GM19239 (cell line): Measurements from ENCODE around the gene SCP2.

Source experiments
- DNase-seq: peaks from one replicate; pipeline ENCODE4 v3.0.0; 2011; ENCODE audit warnings: low spot score; ENCODE audit not compliant: insufficient read length
- FAIRE-seq: peaks from 2 replicates; lab custom pipeline; 2011; peaks lifted over from hg19 to GRCh38; lab: Jason Lieb, UNC

Gene SCP2

DNA sequence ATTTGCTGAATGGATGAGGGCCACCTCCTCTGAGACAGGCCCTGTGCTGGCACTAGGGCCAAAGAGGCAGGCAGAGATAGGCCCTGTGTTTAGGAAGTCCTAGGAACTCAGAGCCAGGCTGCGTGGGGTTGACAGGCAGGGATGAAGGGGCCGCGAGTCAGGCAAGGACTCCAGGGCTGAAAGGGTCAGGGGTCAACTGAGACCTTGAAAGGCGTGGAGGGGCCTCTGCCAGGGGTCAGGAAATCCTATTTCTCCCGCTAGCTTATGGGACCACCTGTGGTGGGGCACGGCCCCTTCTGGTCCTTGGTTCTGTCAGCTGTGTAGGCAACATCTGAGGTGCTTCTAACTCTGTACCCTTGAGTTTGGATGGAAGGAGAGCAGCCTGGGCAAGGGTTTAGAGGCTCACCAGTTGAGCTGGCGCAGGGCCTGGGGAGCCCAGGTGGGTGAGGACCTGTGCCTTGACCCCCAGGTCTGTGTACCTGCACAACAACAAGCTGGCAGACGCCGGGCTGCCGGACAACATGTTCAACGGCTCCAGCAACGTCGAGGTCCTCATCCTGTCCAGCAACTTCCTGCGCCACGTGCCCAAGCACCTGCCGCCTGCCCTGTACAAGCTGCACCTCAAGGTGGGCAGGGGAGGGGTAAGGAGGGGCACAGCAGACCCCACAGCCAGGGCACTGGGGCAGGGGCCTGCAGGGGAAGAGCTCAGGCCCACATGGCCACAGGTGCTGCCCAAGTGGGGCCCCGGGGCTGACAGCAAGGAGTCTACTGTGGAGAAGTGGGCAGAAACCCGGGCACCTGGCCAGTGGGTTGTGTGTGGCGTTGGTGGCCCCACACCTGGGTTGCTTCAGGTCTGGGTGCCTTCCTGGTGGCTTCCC, 149.9 kb downstream of the SCP2 start:
- FAIRE-seq (no peak), DNase-seq (no peak)

GRCh38 chr1:53077599-53077965, 150.5 kb downstream of the SCP2 start:
- FAIRE-seq (no peak), DNase-seq (no peak)

DNA sequence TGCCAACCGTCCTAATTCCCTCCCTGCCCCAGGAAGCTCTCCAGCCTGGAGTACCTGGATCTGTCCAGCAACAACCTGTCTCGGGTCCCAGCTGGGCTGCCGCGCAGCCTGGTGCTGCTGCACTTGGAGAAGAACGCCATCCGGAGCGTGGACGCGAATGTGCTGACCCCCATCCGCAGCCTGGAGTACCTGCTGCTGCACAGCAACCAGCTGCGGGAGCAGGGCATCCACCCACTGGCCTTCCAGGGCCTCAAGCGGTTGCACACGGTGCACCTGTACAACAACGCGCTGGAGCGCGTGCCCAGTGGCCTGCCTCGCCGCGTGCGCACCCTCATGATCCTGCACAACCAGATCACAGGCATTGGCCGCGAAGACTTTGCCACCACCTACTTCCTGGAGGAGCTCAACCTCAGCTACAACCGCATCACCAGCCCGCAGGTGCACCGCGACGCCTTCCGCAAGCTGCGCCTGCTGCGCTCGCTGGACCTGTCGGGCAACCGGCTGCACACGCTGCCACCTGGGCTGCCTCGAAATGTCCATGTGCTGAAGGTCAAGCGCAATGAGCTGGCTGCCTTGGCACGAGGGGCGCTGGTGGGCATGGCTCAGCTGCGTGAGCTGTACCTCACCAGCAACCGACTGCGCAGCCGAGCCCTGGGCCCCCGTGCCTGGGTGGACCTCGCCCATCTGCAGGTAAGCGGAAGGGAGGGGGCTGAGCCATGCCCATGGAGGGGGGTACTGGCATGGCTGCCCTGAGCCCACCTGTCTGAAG, 151.4 kb downstream of the SCP2 start:
- FAIRE-seq, result no peak

DNA sequence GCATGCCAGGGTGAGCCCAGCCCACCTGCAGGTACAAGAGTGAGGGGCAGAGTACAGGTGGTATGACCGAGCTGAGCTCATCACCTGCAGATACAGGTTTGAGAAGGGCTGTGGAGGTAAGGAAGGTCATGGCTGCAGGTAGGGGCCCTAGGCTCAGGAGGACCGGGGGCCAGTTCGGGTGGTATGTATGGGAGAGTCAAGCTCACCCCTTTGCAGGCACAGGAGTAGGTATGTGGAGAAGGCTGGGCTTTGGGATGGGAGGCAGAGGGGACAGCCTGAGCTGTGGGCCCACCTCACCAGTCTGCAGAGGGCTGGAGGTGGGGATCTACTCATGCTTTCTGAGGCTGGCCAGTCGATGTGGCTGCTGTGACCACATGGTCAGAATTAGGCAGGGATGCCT, 152.2 kb downstream of the SCP2 start:
- FAIRE-seq (no peak), DNase-seq (no peak)

More for the DNA sequence above, 151.4 kb downstream of the SCP2 start:
- DNase-seq, result no peak

- DNase-seq (no peak), FAIRE-seq (no peak)
Observed at GRCh38 chr1:53080041-53080440, 153.0 kb downstream of the SCP2 start.

- no peak for DNase-seq
- FAIRE-seq, result no peak
Observed at GRCh38 chr1:53080769-53081168, 153.7 kb downstream of the SCP2 start.

DNA sequence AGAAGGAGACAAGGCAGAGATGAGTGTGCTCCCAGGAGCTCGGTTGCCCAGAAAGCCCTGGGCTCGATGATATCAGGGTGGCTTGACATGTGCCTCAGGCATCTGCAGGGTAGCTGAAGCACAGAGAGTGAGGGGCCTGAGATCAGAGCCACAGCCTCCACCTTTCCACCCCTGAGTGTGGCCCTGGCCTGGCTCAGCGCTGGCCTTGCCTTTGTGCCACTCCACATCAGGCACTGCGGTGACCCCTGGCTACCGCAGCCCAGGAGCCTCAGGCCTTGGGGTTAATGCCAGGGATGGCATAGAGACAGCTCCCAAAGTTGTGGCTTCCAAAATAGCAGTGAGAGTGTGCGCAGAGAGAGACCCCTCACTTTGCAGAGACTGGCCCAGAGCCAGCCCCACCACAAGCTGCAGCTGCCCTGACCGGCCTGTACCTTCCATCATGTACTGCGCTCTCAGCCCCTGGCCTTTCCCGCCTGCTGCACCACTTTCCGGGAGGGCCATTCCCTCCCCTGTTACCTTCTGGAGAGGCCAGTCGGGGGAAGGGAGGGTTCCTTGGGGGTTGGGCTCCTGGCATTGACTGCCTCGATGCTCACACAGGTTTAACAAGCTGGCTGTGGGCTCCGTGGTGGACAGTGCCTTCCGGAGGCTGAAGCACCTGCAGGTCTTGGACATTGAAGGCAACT, 154.4 kb downstream of the SCP2 start:
- no peak for DNase-seq
- no peak for FAIRE-seq

GRCh38 chr1:53082826-53083455, 155.9 kb downstream of the SCP2 start:
- DNase-seq (no peak), FAIRE-seq (no peak)

DNA sequence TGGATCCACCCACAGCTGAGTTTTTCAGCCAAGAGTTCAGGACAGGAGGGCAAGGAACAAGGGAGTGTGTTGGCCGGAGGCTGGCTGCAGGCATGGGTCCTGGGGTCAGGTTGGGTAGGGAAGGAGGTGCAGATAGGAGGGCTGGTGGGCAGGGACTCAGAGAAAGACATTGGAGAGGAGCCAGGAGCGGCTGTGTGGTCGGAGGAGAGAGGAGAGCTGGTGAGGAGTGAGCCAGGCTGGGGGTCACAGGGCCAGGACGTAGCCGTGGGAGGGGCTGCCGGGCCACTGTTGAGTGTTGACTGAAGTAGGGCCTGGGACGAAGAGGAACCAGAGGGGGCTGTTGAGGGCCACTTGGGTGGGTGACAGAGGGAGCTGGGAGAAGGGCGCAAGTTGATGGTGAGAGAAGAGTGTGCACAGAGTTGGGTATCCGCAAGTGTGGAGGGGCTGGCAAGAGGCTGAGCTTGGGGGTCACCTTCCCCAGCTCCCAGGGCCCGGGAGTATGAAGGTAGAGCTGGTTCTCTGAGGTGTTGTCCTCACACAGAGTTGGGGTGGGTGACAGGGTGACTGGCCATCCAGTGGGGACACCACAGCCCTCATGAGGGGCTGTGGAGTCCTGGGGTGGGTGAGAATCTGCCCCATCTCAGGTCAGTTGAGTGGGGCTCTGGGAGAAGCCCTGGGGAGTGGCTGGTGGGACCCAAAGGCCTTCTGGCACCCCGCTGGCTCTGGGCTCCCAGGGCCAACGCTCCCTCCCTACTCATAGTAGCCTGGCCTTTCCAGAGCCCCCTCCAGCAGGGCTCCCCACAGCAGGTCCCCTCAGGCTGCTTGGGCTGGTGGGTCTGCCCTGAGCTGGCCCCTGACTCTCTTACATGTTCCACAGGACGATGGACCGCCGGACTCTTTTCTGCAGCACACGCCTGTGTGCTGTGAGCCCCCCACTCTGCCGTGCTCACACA, 156.8 kb downstream of the SCP2 start:
- DNase-seq (no peak), FAIRE-seq (no peak)

DNA sequence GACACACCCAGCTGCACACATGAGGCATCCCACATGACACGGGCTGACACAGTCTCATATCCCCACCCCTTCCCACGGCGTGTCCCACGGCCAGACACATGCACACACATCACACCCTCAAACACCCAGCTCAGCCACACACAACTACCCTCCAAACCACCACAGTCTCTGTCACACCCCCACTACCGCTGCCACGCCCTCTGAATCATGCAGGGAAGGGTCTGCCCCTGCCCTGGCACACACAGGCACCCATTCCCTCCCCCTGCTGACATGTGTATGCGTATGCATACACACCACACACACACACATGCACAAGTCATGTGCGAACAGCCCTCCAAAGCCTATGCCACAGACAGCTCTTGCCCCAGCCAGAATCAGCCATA, 157.5 kb downstream of the SCP2 start:
- FAIRE-seq (no peak), DNase-seq (no peak)

DNA sequence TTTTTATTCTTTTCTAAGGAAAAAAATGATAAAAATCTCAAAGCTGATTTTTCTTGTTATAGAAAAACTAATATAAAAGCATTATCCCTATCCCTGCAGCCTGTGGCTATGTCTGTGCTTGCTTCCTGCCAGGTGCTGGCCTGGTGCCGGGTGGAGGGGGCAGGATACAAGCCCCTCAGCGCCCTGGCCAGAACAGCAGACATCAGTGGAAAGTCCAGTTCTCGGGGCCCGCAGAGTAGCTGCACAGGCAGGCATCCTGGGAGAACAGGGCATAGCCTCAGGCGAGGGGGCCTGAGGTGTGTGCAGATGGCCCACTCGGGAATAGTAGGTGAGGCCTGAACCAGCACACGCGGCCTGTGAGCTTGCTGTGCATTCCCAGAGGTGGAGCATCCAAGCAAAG, 158.3 kb downstream of the SCP2 start:
- DNase-seq, result no peak
- no peak for FAIRE-seq

DNA sequence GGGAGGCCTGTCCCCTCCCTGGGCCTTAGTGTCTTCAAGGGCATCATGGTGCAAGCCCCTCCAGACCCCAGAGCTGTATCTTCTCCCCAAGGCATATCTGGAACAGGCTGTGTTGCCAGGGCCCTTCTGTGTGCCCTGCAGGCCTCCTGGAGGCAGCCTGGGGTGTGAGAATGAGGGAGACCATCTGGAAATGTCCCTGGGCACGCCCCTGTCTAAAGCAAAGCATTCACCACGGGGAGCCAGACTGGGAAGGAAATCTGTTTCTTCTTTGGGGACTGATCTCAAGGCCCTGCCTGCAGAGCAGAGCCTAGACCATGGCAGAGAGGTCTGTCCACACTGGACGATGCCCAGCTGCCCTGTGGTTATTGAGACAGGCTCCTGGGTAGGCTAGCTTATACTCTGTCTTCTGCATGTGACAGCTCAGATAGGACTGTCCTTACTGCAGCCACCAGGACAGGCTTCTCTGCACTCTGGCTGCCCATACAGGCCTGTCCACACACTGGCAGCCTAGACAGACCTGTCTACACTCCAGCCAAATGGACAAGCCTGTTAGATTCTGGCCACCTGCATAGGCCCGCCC, 159.5 kb downstream of the SCP2 start:
- no peak for DNase-seq
- no peak for FAIRE-seq

DNA sequence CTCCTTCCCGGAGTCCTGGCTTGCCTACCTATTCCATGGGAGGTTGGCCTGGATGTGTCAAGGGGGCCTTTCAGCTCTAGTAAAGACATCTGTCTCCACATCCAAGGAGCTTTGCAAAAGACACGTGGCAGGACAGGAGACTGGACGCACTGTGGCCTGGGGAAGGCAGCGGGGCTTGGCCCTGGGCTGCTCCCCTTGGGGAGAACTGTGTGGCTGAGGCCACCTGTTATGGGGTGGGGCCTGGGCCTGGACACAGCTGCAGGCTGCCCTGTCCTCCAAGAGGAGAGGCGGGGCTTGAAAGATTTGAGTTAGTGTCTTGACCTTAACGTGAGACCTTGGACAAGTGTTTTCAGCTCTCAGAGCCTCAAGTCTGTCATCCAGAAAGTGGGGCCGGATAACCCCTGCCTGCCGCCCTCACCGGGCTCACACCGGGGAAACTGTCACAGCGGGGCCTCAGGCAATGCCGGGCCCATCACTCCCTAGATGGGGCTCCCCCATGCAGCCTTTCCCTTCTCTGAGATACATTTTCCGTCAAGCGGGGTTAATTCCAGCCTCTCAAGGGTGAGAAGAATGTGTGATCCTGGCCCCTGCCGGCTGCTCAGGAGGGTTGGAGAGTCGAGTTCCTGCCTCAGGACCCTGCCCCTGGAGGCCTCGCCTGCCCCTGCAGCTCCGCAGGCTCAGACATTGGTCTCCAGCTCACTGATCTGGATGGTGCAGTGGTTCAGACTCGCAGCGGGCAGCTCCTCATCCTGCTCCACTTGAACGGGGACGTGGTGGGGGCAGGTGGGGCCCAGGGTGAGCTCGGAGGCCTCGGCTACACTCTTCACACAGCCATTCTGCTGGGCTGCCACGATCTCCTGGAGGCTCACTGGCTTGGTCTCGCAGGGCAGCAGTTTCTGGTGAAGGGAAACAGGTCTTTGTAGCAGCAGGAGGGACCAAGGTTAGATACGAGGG, 160.5 kb downstream of the SCP2 start:
- FAIRE-seq, result no peak
- no peak for DNase-seq

DNA sequence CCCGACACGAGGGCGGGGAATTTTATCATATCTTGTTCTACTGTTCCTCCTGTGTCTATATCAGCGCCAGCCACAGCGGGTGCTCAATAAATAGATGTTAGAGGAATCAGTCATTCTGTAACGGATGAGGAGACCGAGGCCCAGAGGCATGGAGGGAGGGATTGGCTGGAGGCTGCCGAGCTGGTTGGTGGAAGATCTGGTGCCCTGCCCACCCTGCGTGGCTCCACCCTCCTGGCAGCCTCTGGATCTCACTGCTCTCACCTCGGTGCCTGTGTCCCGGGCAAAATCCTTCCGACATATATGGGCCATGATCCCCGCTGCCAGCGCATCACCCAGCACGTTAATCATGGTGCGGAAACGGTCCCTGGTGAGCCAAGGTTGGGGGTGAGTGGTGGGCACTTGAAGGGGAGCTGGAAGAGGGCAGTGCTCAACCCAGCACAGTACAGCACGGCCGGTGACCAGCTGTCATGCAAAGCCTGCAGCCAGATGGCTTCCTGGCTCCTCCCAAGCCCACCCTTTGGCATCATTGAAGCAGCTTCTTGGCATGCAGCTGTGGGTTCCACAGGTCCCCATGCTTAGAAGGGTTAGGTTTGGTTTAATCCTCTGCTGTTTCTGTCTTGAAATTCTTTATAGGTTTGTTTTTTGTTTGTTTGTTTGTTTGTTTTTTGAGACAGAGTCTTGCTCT, 161.7 kb downstream of the SCP2 start:
- no peak for DNase-seq
- no peak for FAIRE-seq

- DNase-seq (no peak), FAIRE-seq (no peak)
Observed at GRCh38 chr1:53089478-53090226, 162.6 kb downstream of the SCP2 start.

DNA sequence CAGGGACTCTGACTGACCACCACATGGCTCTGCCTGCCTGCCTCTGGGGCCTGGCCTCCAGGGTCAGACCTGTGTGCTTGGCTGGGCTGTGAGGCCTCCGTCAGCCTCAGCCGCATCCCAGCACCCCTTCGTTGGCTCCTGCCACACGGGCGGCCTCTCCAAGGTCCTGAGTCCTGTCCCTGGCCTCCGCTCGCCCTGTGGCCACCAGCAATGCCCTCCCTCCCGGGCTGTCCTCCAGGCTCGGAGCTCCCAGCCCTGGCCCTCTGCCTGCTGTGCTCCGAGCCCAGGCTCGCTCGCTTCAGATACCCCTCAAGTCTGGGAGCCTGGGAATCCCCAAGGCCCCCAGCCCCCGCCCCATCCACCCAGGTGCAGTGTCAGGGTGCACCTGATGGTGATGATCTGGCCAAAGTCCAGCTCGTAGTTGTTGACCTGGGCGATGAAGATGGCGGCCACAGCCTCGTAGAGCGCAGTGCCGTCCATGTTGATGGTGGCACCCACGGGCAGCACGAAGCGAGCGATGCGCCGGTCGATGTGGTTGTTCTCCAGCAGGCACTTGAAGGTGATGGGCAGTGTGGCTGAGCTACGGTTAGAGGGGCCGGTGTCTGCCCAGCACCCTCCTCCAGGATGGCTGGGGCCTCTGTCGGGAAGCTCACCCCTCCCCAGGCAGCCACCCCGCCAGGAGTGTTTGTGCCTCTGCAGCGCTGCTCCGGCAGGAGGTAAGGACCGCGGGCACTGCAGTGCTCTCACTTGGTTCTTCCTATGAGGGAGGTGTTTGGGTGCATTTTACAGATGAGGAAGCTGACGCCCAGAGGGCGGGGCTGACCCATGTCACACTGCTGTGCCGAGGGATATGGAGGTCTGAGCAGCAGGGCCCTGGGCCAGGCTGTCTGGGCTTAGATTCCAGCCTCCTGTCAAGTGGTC, 163.4 kb downstream of the SCP2 start:
- FAIRE-seq (no peak), DNase-seq (no peak)
